Measurements from ENCODE around the gene GALNT18. TPM values are rescaled to one million over a fixed set of nuclear protein-coding genes. Genes with fewer than 3 reads are reported as not detected.

Gene GALNT18
- total and polyA plus RNA-seq, 2 donors (not counting 3 experiments of a cell fraction or from before 2014, with no cell fraction given), result 0.17 to 0.18 TPM

GRCh38 chr11:11320825-11321224 lies 301.0 kb downstream of the GALNT18 start:
- intact Hi-C loops (cut with micrococcal nuclease) (no loop called here), dilution Hi-C loops (cut with MboI; ENCODE audit: extremely low pct_ligation_motif_present, low sequenced_read_pairs) (no loop called here)
- ChIA-PET POLR2A (no interaction called here), CTCF (no interaction called here)
- no peak overlapping the region for H3K4me3 ChIP-seq (replicated peaks in 1 of 3; ENCODE audit: insufficient read depth in 1 of 3, low read depth in 1 of 3, low read length in 3 of 3)
- no peaks in the 10 kb centered on the region for H3K79me2 ChIP-seq (ENCODE audit: control insufficient read depth, insufficient read depth, low read length)
- H3K9me3 ChIP-seq (replicated peaks; ENCODE audit: control insufficient read depth, insufficient read depth, low read length), result no peaks in the 10 kb centered on the region
- no peak overlapping the region for H3K27ac ChIP-seq (ENCODE audit: insufficient read depth, low read depth, low read length)
- no peaks in the 10 kb centered on the region for H3K9me1 ChIP-seq (replicated peaks; ENCODE audit: control insufficient read depth, extremely low read depth, insufficient read depth, low read length)
- DNase-seq (ENCODE audit: low read depth, low spot score), result no peak
- BruUV-seq (replicated peaks), result no TSS peak
- TF ChIP-seq EZH2 (IDR thresholded peaks at IDR 0.05; ENCODE audit: borderline replicate concordance, low read depth, low read length, severe bottlenecking) (no peak), MAX (IDR thresholded peaks at IDR 0.05; ENCODE audit: insufficient read depth, insufficient read length) (no peak), FOS (IDR thresholded peaks at IDR 0.05; ENCODE audit: borderline replicate concordance, insufficient read depth, low read length) (no peak), MYC (IDR thresholded peaks at IDR 0.05; ENCODE audit: low read depth, low read length) (no peak), GATA2 (IDR thresholded peaks at IDR 0.05; ENCODE audit: insufficient read depth, insufficient read length, low read depth, low read length) (no peak)
- no peaks in the 10 kb centered on the region for H3K27me3 ChIP-seq (ENCODE audit: control insufficient read depth in 2 of 2, insufficient read depth in 2 of 2, low read length in 2 of 2)
- FAIRE-seq, result no peak
- no peak overlapping the region for H3K4me2 ChIP-seq (ENCODE audit: insufficient read depth, low read length)
- no peak overlapping the region for H3K9ac ChIP-seq (replicated peaks; ENCODE audit: extremely low read depth, insufficient read depth, low read length)
- H3K4me1 ChIP-seq (ENCODE audit: control insufficient read depth, extremely low read depth, insufficient read depth, low read length), result no peaks in the 10 kb centered on the region
- no peaks in the 10 kb centered on the region for H3K36me3 ChIP-seq (ENCODE audit: control insufficient read depth in 2 of 2, extremely low read depth in 1 of 2, insufficient read depth in 2 of 2, low read length in 2 of 2)
- no peak overlapping the region for H2AFZ ChIP-seq (ENCODE audit: low read depth, low read length)
- H4K20me1 ChIP-seq (replicated peaks; ENCODE audit: control insufficient read depth, extremely low read depth, insufficient read depth, low read length), result no peaks in the 10 kb centered on the region

- no peak for TF ChIP-seq MAX (IDR thresholded peaks at IDR 0.05; ENCODE audit: insufficient read depth, insufficient read length)
- TF ChIP-seq POLR2A (IDR thresholded peaks at IDR 0.05; ENCODE audit: low read depth, low read length), result no peak
- TF ChIP-seq EZH2 (IDR thresholded peaks at IDR 0.05; ENCODE audit: borderline replicate concordance, low read depth, low read length, severe bottlenecking), result no peak
- no peaks in the 10 kb centered on the region for H3K36me3 ChIP-seq (ENCODE audit: control insufficient read depth in 2 of 2, extremely low read depth in 1 of 2, insufficient read depth in 2 of 2, low read length in 2 of 2)
- H3K27ac ChIP-seq (ENCODE audit: insufficient read depth, low read depth, low read length), result no peak overlapping the region
- no peaks in the 10 kb centered on the region for H3K27me3 ChIP-seq (ENCODE audit: control insufficient read depth in 2 of 2, insufficient read depth in 2 of 2, low read length in 2 of 2)
- H3K4me3 ChIP-seq (replicated peaks in 1 of 3; ENCODE audit: insufficient read depth in 1 of 3, low read depth in 1 of 3, low read length in 3 of 3), result no peak overlapping the region
- no peak overlapping the region for H3K9ac ChIP-seq (replicated peaks; ENCODE audit: extremely low read depth, insufficient read depth, low read length)
- no peak for DNase-seq (ENCODE audit: low read depth, low spot score)
- no peaks in the 10 kb centered on the region for H3K9me1 ChIP-seq (replicated peaks; ENCODE audit: control insufficient read depth, extremely low read depth, insufficient read depth, low read length)
- no peaks in the 10 kb centered on the region for H3K4me1 ChIP-seq (ENCODE audit: control insufficient read depth, extremely low read depth, insufficient read depth, low read length)
- H4K20me1 ChIP-seq (replicated peaks; ENCODE audit: control insufficient read depth, extremely low read depth, insufficient read depth, low read length), result no peaks in the 10 kb centered on the region
- no peak for FAIRE-seq
- dilution Hi-C loops (cut with MboI; ENCODE audit: extremely low pct_ligation_motif_present, low sequenced_read_pairs), result no loop called here
- no peak overlapping the region for H3K4me2 ChIP-seq (ENCODE audit: insufficient read depth, low read length)
- H3K79me2 ChIP-seq (ENCODE audit: control insufficient read depth, insufficient read depth, low read length), result no peaks in the 10 kb centered on the region
- H2AFZ ChIP-seq (ENCODE audit: low read depth, low read length), result no peak overlapping the region
- ChIA-PET CTCF (no interaction called here), POLR2A (no interaction called here)
- no peaks in the 10 kb centered on the region for H3K9me3 ChIP-seq (replicated peaks; ENCODE audit: control insufficient read depth, insufficient read depth, low read length)
- BruUV-seq (replicated peaks), result no TSS peak
- intact Hi-C loops (cut with micrococcal nuclease), result no loop called here
Measured at GRCh38 chr11:11318961-11319360, 302.8 kb downstream of the GALNT18 start.

Measured in endothelial cell of umbilical vein (primary cell).